NCI-H1417 (cell line): ENCODE measurements around the gene TUBGCP6.
"Not testable (repeated sequence)": the region's sequence is repeated elsewhere in the genome, so short reads cannot be mapped to it uniquely, and the experiment has no call there.

Experiments
- DNase-seq, 3 experiments: peaks; one replicate each; lab custom pipeline; 2025; lab: John Stamatoyannopoulos, UW

Gene TUBGCP6

DNA sequence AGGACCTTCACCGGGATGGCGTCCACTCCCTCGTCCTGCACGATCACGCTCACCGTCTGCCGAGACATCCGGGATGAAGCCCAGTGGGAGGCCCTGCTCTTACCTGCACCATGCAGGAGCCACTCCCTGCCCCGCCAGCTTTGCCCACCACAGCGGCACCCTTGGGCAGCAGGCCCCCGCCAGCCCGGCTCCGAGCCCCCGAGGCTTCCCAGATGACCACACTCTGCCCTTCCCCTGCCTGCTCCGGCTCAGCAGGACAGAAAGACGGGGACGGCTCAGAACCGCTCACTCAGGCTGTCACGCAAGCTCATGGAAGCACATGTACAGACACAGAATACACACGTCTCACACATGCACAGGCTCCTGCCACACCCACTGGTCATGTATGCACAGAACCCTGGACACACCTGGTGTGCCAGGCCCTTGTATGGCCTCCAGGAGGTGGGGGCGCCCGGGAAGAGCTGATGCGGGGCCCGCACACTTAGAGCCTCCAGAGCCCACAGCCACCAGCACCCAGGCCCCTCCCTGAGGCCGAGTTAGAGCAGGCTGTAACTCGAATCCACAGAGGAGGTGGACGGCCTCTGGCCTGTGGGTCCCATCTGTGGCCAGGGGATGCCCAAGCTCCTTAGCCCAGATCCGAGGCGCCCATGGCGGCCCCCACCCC lies 34.3 kb upstream of the TUBGCP6 start:
- no peak for DNase-seq

GRCh38 chr22:50278461-50278860 lies 33.6 kb upstream of the TUBGCP6 start:
- no peak for DNase-seq

GRCh38 chr22:50277761-50278160 lies 32.9 kb upstream of the TUBGCP6 start:
- DNase-seq = peak in 1 of 3 experiments; percentile 1

DNA sequence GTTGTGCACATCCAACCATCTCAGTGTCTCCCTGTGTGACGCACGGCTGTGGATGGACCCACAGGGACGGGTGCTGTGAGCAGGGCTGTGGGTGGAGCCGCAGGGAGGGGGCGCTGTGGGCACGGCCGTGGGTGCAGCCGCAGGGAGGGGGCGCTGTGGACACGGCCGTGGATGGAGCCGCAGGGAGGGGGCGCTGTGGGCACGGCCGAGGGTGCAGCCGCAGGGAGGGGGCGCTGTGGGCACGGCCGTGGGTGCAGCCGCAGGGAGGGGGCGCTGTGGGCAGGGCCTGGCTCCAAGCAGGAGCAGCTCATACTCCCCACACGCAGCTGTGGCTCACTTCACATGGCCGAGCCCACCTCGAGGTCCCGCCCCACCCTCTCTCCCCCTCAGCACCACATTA lies 31.3 kb upstream of the TUBGCP6 start:
- DNase-seq = no peak

GRCh38 chr22:50275181-50276055 lies 30.6 kb upstream of the TUBGCP6 start:
- no peak for DNase-seq

DNA sequence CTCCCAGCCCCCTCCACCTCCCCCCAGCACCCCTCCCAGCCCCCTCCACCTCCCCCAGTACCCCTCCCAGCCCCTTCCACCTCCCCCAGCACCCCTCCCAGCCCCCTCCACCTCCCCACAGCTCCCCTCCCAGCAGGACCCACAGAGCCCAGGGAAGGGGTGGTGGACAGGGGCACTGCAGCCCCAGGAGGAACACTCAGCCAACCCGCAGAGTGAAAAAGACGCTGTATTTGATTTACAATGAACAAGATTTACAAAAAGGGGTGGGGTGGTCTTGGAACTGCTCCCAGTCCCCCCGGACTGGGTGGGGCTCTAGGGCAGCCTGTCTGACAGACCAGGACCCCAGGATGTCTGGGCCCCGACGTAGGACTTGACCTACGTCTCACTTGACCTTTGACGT lies 29.9 kb upstream of the TUBGCP6 start:
- no peak for DNase-seq

DNA sequence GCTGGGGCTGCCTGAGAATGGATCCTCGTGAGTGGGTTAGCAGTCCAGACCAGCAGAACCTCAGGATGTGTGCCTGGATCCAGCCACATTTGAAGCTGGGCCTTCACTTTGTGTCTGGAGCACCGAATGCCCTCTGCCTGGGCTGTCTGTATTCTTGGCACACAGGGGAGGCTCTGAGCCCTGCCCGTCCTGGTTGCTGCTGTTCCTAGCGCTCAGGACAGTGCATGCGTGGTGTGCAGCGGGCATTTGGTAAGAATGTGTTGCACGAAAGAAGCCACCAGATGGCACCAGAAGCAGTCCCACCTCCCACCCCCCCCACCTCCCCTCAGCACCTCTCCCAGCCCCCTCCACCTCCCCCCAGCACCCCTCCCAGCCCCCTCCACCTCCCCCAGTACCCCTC lies 29.5 kb upstream of the TUBGCP6 start:
- peak in 2 of 3 experiments; percentile 13 to 52 for DNase-seq

GRCh38 chr22:50273781-50274180 lies 29.0 kb upstream of the TUBGCP6 start:
- DNase-seq = not testable (repeated sequence)

DNA sequence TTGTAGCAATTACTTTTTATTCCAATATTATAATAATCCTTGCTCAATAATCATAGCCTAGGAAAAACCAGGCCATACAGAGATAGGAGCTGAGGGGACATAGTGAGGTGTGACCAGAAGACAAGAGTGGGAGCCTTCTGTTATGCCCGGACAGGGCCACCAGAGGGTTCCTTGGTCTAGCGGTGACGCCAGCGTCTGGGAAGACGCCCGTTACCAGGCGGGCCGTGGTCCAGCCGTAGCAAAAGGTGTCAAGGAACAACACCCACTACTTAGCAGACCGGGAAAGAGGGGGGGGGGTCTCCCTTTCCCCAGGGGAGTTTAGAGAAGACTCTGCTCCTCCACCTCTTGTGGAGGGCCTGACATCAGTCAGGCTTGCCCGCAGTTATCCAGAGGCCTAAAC lies 28.5 kb upstream of the TUBGCP6 start:
- not testable (repeated sequence) for DNase-seq

GRCh38 chr22:50272044-50272802 lies 27.4 kb upstream of the TUBGCP6 start:
- peak in 1 of 3 experiments; percentile 12 for DNase-seq

GRCh38 chr22:50271519-50271970 lies 26.7 kb upstream of the TUBGCP6 start:
- DNase-seq = peak; percentile 19 to 74 (median 64)

GRCh38 chr22:50270666-50271394 lies 26.0 kb upstream of the TUBGCP6 start:
- peak in 2 of 3 experiments; percentile 26 to 43 for DNase-seq

- DNase-seq = peak in 2 of 3 experiments; percentile 49 to 56
Observed at GRCh38 chr22:50269970-50270665, 25.3 kb upstream of the TUBGCP6 start, which contains the start of gene MAPK11. MAPK11 (minus strand) TSS chr22:50270380; CDS start chr22:50270292, 88 bp downstream.

DNA sequence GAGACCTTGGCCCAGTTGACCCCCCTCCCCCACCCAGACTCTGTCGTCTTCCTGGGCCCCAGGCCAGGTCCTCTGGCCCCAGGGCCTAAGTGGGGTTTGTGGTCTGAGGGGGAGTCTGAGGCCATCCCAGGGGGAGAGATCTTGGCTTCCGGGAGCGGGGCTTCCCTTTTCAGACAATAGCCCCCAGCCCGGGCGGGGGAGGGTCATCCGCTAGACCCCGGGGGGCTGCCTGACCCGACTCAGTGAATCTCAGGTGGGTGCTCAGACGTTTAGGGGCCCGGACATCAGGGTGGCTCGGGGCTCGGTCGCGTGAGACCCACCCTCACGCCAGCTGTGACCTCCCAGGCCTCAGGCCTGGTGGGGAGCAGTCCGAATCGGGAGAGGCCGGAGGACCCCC lies 24.7 kb upstream of the TUBGCP6 start:
- DNase-seq = no peak

DNA sequence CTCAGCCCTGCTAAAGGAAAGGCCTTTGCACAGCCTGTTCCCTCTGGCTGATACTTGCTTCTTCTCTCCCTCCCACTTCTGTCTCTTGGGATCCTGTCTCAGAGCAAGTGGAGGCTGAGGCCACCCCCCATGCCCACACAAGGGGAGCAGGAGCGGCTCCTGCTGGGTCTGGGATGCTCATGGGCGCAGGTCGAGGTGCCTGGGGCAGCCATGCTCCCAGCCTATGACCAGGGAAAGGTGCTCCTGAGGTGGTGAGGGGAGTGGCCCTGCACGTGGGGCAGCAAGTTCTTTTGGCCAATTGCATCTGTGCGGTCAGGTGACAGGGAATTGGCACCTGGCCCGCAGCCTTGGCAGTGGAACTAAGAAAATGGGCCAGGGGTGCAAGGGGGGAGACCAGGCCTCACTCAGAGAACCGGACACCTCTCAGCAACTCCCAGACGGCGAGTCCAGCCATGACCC lies 23.9 kb upstream of the TUBGCP6 start:
- no peak for DNase-seq

- no peak for DNase-seq
Observed at GRCh38 chr22:50267591-50268390, 23.0 kb upstream of the TUBGCP6 start.

DNA sequence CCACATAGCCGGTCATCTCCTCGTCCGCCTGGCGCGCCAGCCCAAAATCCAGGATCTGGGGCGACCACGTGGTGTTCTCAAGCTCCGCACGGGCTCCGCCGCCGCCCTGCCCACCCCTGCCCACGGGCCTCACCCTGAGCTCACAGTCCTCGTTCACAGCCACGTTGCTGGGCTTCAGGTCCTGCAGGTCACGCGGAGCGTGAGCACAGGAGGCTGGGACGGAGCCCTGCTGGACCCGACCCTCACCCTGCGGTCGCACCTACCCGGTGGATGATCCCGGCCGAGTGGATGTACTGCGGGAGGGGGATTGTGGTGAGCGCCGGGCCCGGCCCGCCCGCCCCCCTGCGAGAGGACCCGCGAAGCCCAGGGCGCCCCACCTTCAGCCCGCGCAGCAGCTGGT lies 22.2 kb upstream of the TUBGCP6 start:
- no peak for DNase-seq

- no peak for DNase-seq
Observed at GRCh38 chr22:50264946-50265669, 20.3 kb upstream of the TUBGCP6 start.

DNA sequence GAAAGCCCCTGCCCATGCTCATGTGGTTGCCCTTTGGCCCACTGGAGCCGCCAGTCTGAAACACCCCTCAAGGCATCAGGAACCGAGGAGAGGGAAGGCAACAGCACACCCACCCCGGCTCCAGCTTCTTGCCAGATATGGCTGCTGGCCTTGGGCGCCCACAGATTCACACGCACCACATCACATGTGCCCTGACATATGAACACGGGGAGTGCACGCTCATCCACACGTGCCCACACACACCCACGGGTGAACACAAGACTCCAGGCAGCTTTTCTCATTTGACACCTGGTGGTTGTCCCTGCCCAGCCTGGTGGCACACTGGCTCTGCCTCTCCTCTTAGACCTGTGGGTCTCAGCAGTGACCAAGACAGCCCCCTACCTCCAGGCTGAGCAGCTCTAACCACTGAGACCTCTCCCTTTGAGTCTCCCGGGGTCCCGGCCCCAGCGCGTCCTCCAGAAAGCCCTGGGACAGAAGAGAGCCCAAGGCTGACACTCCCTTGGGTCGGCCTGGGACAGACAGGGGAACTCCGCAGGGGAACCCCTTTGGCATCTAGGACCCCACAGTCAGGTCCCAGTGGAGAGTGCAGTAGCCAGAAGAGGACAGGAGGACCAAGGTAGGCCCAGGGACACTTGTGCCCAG lies 19.4 kb upstream of the TUBGCP6 start:
- no peak for DNase-seq
